ENCODE data around the gene LARGE2. TPM values are rescaled to one million over a fixed set of nuclear protein-coding genes. Genes with fewer than 3 reads are reported as not detected.

Gene LARGE2
- total RNA-seq, 2 experiments from 2014 or later: 1.2 to 1.5 TPM

GRCh38 chr11:45941285-45941684 is 18.8 kb downstream of the LARGE2 start:
- H3K4me1 Mint-ChIP-seq: no peaks in the 10 kb centered on the region
- H3K36me3 Mint-ChIP-seq: peaks cover 4% of the 10 kb centered on the region
- H3K27me3 Mint-ChIP-seq: no peaks in the 10 kb centered on the region
- H3K27ac Mint-ChIP-seq: no peak overlapping the region
- no peaks in the 10 kb centered on the region for H3K9me3 Mint-ChIP-seq
- H3K4me3 Mint-ChIP-seq: no peak overlapping the region
- DNase-seq: no peak

- H3K36me3 Mint-ChIP-seq: peaks cover 4% of the 10 kb centered on the region
- no peaks in the 10 kb centered on the region for H3K9me3 Mint-ChIP-seq
- no peak overlapping the region for H3K4me3 Mint-ChIP-seq
- no peak for DNase-seq
- no peaks in the 10 kb centered on the region for H3K4me1 Mint-ChIP-seq
- no peak overlapping the region for H3K27ac Mint-ChIP-seq
- H3K27me3 Mint-ChIP-seq: no peaks in the 10 kb centered on the region
Measured at GRCh38 chr11:45942381-45942780, 19.9 kb downstream of the LARGE2 start.

GRCh38 chr11:45945397-45945999 is 23.0 kb downstream of the LARGE2 start:
- Mint-ChIP-seq H3K36me3 (peaks cover 4% of the 10 kb centered on the region), H3K4me3 (no peak overlapping the region), H3K4me1 (no peaks in the 10 kb centered on the region), H3K9me3 (no peaks in the 10 kb centered on the region), H3K27ac (no peak overlapping the region), H3K27me3 (no peaks in the 10 kb centered on the region)
- DNase-seq: no peak

GRCh38 chr11:45947885-45948284 is 25.4 kb downstream of the LARGE2 start:
- Mint-ChIP-seq H3K4me3 (no peak overlapping the region), H3K27me3 (no peaks in the 10 kb centered on the region), H3K27ac (no peak overlapping the region), H3K36me3 (peaks cover 4% of the 10 kb centered on the region), H3K9me3 (no peaks in the 10 kb centered on the region), H3K4me1 (no peaks in the 10 kb centered on the region)
- no peak for DNase-seq

- H3K27me3 Mint-ChIP-seq: no peaks in the 10 kb centered on the region
Measured at GRCh38 chr11:45948356-45948755, 25.9 kb downstream of the LARGE2 start.

GRCh38 chr11:45949992-45950407 is 27.5 kb downstream of the LARGE2 start:
- Mint-ChIP-seq H3K36me3 (peaks cover 4% of the 10 kb centered on the region), H3K27me3 (no peaks in the 10 kb centered on the region), H3K4me3 (no peak overlapping the region), H3K4me1 (no peaks in the 10 kb centered on the region), H3K27ac (no peak overlapping the region), H3K9me3 (no peaks in the 10 kb centered on the region)
- DNase-seq: no peak

More at GRCh38 chr11:45948356-45948755, 25.9 kb downstream of the LARGE2 start:
- Mint-ChIP-seq H3K9me3 (no peaks in the 10 kb centered on the region), H3K4me3 (no peak overlapping the region), H3K4me1 (no peaks in the 10 kb centered on the region), H3K36me3 (peaks cover 4% of the 10 kb centered on the region), H3K27ac (no peak overlapping the region)
- DNase-seq: no peak

- no peak for DNase-seq
- H3K27me3 Mint-ChIP-seq: no peaks in the 10 kb centered on the region
- peaks cover 15% of the 10 kb centered on the region for H3K36me3 Mint-ChIP-seq
- H3K27ac Mint-ChIP-seq: no peak overlapping the region
- no peaks in the 10 kb centered on the region for H3K4me1 Mint-ChIP-seq
- no peaks in the 10 kb centered on the region for H3K9me3 Mint-ChIP-seq
- no peak overlapping the region for H3K4me3 Mint-ChIP-seq
Measured at GRCh38 chr11:45959851-45960250, 37.4 kb downstream of the LARGE2 start.

GRCh38 chr11:45960387-45961095 is 38.1 kb downstream of the LARGE2 start:
- H3K27ac Mint-ChIP-seq: no peak overlapping the region
- peaks cover 12% of the 10 kb centered on the region for H3K36me3 Mint-ChIP-seq
- DNase-seq: no peak
- H3K27me3 Mint-ChIP-seq: no peaks in the 10 kb centered on the region
- no peaks in the 10 kb centered on the region for H3K4me1 Mint-ChIP-seq
- H3K4me3 Mint-ChIP-seq: no peak overlapping the region
- no peaks in the 10 kb centered on the region for H3K9me3 Mint-ChIP-seq

- Mint-ChIP-seq H3K36me3 (peaks cover 10% of the 10 kb centered on the region), H3K4me3 (no peak overlapping the region), H3K4me1 (no peaks in the 10 kb centered on the region), H3K27ac (no peak overlapping the region), H3K9me3 (no peaks in the 10 kb centered on the region), H3K27me3 (no peaks in the 10 kb centered on the region)
- DNase-seq: no peak
Measured at GRCh38 chr11:45961751-45962240, 39.3 kb downstream of the LARGE2 start.

- Mint-ChIP-seq H3K36me3 (no peaks in the 10 kb centered on the region), H3K4me3 (no peak overlapping the region), H3K27me3 (no peaks in the 10 kb centered on the region), H3K27ac (no peak overlapping the region), H3K9me3 (no peaks in the 10 kb centered on the region), H3K4me1 (no peaks in the 10 kb centered on the region)
- peak; percentile 46 for DNase-seq
Measured at GRCh38 chr11:45964911-45965389, 42.5 kb downstream of the LARGE2 start.

GRCh38 chr11:45967506-45967905 is 45.0 kb downstream of the LARGE2 start:
- no peak overlapping the region for H3K27ac Mint-ChIP-seq
- no peaks in the 10 kb centered on the region for H3K27me3 Mint-ChIP-seq
- no peaks in the 10 kb centered on the region for H3K36me3 Mint-ChIP-seq
- H3K4me1 Mint-ChIP-seq: no peaks in the 10 kb centered on the region
- no peak overlapping the region for H3K4me3 Mint-ChIP-seq
- no peaks in the 10 kb centered on the region for H3K9me3 Mint-ChIP-seq
- DNase-seq: no peak

GRCh38 chr11:45968901-45969300 is 46.4 kb downstream of the LARGE2 start:
- no peak for DNase-seq

GRCh38 chr11:45973601-45974000 is 51.1 kb downstream of the LARGE2 start:
- H3K36me3 Mint-ChIP-seq: peaks cover 4% of the 10 kb centered on the region
- no peak for DNase-seq
- no peaks in the 10 kb centered on the region for H3K27me3 Mint-ChIP-seq

More at GRCh38 chr11:45968901-45969300, 46.4 kb downstream of the LARGE2 start:
- Mint-ChIP-seq H3K4me1 (no peaks in the 10 kb centered on the region), H3K4me3 (no peak overlapping the region), H3K27ac (no peak overlapping the region), H3K27me3 (no peaks in the 10 kb centered on the region), H3K36me3 (no peaks in the 10 kb centered on the region), H3K9me3 (no peaks in the 10 kb centered on the region)

GRCh38 chr11:45974806-45975205 is 52.4 kb downstream of the LARGE2 start:
- Mint-ChIP-seq H3K4me3 (no peak overlapping the region), H3K27ac (no peak overlapping the region), H3K27me3 (no peaks in the 10 kb centered on the region), H3K36me3 (peaks cover 4% of the 10 kb centered on the region), H3K4me1 (no peaks in the 10 kb centered on the region), H3K9me3 (no peaks in the 10 kb centered on the region)
- DNase-seq: no peak

More at GRCh38 chr11:45973601-45974000, 51.1 kb downstream of the LARGE2 start:
- H3K4me3 Mint-ChIP-seq: no peak overlapping the region
- no peaks in the 10 kb centered on the region for H3K9me3 Mint-ChIP-seq
- no peaks in the 10 kb centered on the region for H3K4me1 Mint-ChIP-seq
- no peak overlapping the region for H3K27ac Mint-ChIP-seq

Data from activated naive CD8-positive, alpha-beta T cell treated with anti-CD3 and anti-CD28 coated beads for 36 hours (primary cell).